NOMO-1 treated with DMSO at 0.1 percent for 48 hours (cell line): ENCODE measurements around the gene C1orf21.

Source experiments
- DNase-seq: peaks from one replicate; lab custom pipeline; 2025; ENCODE audit not compliant: unreplicated experiment; lab: John Stamatoyannopoulos, UW

C1orf21 gene

GRCh38 chr1:184510110-184510509 is 123.3 kb downstream of the C1orf21 start:
- DNase-seq: no peak

DNA sequence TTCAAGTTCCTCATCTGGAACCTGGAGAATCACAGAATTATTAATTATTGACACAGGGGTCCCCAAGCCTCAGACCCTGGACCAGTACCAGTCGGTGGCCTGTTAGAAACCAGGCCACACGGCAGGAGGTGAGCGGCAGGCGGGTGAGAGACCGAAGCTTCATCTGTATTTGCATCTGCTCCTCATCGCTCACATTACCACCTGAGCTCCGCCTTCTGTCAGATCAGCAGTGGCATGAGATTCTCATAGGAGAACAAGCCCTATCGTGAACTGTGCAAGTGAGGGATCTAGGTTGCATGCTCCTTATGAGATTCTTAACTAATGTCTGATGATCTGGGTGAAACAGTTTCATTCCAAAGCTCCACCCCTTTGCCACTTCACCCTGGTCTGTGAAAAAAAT is 125.9 kb downstream of the C1orf21 start:
- DNase-seq: no peak

- DNase-seq: no peak
These were observed 126.6 kb downstream of the C1orf21 start for GRCh38 chr1:184513421-184513820.

- no peak for DNase-seq
These were observed 127.1 kb downstream of the C1orf21 start for GRCh38 chr1:184513966-184514365.

- no peak for DNase-seq
These were observed 127.6 kb downstream of the C1orf21 start for GRCh38 chr1:184514447-184514846.

DNA sequence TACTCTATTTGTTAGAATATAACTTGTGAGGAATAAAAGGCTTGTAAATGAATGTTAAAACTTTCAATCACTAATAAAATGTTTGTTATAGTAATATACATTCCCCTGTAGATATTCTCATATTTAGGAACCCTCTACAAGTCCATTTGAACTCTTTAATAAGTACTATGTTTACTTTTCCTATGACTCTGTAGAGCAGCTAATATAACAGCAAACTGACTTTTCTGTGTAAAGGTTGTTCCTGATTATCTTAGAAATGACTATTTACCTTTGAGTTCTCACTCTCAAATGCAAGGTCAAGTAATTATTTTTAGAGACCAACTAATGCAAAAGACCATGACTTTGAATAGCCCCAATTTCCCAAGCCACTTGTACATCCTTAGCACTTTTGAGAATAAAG is 130.3 kb downstream of the C1orf21 start:
- no peak for DNase-seq

DNA sequence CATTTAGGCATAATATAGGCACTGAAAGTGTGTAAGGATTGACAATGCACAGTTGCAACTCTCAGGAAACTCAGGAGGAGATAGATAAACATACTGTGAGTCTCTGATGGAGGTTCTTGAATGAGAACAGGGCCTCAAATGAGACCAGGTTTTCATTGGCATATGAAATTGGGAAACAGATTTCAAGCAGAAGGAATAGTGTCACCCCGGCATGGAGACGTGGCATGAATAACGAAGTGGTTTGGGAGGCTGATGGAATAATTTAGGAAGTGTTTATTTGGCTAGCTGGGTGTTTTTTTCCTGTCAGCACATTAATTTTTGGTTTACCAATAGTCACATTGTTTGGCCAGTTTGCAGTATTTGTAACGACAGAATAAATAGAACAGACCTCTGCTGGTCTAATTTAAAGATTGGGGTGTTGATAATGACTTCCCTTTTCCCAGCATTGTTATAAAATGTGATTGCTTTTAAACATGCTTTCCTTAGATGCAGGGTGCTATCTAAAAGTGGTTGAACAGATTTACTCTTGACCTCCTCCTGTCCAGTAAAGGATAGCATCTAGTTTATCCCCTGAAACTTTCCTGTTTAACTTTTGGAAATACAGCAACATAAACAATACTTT is 132.0 kb downstream of the C1orf21 start:
- no peak for DNase-seq

DNA sequence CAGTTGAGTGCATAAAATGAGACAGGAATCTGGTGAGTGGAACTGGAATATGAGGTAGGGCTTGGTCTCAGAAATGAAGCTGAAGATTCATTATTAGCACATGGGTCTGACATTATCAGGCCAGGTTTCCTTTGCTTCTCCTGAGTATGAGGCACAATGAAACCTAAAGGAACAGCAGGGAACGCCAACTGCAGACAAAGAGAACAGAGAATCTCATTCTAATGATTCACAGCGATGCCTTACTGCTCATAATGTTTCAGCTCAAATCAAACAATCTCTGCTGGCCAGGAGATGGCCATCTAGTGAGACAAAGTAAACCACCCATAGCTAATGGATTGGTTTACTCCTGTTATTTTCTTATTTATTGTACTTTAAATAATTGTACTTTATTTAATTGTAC is 133.5 kb downstream of the C1orf21 start:
- no peak for DNase-seq

- DNase-seq: no peak
These were observed 137.4 kb downstream of the C1orf21 start for GRCh38 chr1:184524248-184524647.

DNA sequence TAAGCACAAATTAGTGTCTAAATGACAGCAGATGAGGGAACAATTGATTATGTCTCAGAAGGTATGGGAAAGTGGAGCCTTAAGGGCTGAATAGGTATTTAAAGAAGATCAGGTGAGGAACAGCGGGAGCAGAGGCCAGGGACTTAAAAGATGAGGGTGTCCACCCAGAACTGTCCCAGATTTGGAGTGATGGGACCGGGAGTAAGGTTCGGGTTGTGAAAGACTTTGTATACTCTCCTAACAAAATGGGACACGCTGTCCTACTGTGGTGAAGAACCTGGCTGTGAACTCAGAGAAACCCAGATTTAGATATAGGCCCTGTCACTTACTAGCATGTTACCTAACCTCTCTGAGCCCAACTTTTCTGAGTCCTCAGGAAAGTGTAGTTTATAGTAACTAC is 140.6 kb downstream of the C1orf21 start:
- DNase-seq: no peak

- DNase-seq: no peak
These were observed 143.4 kb downstream of the C1orf21 start for GRCh38 chr1:184530226-184530625.

DNA sequence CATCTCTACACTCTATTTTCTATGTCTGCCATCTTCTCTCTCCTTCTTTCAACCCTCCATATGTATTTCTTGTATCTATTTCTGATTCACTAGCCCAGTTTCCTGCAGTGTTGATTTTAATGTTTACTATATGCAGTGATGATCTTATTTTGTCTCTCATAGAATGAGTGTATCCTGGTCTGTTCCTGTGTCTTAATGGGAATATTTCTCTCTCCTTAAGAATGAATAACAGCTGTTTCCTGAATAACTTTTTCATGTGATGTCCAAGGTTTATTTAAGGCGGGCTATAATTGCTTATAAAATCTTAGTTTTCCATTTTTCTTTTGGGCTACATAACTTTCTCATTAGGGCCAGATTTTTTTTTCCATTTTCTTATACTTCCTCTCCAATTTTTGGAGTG is 144.5 kb downstream of the C1orf21 start:
- DNase-seq: no peak

DNA sequence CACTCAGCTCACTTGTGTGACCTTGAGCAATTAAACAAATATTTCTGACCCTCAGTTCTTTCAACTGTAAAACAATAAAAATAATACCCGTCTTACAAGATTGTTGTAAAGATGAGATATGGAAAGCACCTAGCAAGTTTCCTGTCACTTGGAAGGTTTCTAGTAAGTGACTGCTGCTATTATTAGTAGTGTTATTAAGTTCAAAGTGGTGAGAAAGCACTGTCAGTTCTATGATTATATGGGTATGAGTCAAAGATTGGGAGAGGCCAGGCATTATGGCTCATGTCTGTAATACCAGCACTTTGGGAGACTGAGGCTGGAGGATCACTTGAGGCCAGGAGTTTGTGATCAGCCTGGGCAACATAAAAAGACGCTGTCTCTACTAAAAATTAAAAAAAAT is 145.4 kb downstream of the C1orf21 start:
- DNase-seq: no peak

DNA sequence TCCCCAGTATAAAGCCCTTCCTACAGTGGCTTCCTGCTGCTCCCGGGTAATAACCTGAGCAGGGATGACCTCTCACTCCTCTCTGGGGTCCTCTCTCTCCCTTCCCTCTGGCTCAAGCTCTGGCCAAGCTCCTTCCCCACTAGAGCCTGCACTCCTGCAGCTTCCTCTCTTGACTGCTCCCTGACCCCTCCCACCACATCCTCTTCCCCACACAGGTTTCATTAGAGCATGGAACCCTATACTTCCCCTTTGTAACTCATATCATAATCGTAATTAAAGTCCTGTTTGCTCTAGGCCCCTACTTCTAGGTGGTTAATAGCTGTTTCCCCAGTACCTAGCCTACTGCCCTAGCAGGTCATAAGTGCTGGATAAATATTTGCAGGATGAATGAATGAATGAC is 146.2 kb downstream of the C1orf21 start:
- peak; percentile 87 for DNase-seq

DNA sequence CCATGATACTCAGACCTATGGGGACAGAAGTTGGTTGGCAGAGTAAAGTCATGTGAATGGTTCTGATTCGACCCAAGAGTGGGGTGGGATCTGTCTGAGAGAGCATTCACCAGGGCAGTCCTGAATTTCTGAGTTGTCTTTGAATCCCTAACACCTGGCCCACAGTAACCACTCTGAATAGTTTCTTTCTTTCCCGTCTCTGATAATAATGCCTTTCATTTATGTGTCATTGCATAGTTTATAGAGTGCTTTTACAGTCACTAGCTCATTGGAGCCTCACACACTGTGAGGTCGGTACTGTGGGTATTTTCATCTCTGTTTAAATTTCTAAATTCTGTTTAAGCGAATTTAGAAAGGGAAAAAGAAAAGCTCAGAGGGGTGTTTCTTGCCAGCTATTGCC is 147.1 kb downstream of the C1orf21 start:
- DNase-seq: no peak

DNA sequence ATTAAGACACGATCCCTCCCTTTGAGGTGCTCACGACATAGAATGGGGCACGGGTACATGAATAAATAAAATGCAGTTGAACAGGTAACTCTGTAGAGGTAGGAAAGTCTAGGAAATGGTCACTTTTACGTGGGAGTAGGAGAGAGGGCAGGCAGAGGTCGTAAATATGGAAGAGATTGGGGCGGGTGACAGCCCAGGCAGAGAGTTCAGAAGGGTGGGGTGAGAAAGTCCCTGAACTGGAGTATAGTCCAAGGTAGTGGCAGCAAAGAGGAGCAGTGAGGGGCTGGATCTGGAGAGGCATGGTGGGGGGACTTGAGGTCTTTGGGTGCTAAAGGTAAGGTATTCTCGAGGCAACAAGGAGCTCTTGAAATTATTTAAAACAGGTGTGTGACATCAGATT is 147.9 kb downstream of the C1orf21 start:
- no peak for DNase-seq

DNA sequence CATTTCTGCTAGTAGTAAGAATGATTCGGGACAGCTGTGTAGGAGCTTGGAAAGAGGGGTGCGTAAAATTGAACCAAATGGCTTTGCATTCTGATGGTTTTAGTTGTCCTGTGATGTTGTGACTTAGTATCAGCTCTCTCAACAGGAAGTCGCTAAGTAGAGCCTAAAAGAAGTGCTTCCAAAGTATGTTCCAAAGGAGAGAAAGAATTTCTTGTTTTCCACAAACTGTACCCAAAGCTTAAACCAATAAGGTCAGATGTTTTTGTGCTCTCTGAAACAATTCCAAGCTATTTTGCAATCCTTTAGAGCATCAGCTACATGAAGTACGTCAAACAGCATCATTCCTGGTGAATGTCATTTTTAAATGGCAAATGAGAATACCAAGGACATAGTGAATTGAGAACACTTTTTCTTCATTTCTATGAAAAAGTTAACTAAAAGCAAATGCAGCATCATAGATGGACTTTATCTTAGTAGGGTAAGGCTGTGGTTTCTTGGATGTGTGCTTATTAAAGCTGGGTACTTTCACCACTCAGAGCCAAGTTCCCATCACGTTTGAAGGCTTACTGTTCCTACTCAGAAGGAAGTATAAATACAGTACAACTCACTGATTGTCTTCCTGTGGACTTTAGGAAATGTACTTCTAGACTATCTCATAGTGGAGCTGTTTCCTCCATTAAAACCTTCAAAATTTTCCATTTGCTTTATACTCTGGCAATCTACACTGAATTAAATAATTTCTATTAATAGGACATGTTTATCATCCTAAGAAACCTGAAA is 148.6 kb downstream of the C1orf21 start:
- DNase-seq: no peak

- no peak for DNase-seq
These were observed 149.6 kb downstream of the C1orf21 start for GRCh38 chr1:184536246-184536985.

DNA sequence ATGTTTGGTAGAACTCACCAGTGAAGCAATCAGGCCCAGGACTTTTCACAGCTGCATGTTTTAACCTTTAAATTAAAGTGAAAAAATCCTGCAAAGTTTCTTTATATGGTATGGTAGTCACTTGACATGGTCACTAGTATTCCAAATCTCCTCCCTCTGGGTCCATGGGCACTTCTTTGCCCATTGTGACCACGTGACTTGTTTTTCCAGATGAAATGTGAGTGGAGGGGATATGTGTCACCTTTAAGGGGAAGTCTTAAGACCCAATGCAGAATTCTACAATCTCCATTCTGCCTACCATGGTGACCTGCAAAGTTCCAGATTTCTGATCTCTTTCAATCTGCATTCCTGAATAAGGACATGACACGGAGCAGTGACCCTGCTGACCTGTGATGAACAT is 152.8 kb downstream of the C1orf21 start:
- no peak for DNase-seq

- no peak for DNase-seq
These were observed 154.8 kb downstream of the C1orf21 start for GRCh38 chr1:184541537-184542152.

DNA sequence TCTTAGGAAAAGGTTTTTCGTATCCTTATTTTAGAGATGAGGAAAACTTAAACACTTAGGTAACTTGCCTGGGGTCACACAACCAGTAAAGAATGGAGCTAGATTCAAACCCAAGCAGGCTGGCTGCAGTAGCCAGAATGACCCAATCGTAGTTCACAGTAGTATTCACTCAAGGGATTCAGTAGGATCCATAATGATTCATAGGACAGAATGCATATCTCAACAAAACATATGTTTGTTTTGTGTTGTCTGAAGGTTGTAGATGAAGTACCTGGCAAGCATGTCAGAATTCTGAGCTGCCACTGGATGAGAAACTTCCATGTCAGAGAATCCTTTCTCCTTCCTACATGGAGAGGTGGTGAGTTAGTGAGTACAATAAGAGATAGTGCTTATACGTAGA is 155.5 kb downstream of the C1orf21 start:
- DNase-seq: no peak

DNA sequence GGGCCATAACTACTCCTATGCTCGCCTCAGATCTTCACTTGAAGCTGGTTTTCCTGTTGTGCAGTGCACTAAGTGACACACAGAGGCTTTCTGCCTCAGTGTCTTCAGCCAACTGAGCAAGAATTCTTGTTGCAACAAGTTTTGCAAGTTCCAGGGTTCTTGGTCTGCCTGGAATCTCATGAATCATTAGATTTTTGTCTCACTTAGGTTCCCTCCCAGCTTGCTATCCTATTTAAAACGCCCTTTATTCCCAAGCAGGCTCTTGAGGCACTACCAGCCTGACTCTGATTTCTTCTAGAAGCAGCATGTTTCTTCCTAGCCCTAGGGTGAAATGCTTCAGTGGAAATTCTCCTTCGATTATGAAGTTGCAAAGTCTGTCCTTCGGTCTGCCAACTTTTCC is 158.8 kb downstream of the C1orf21 start:
- no peak for DNase-seq
